Measurements from ENCODE around the gene ANXA1. TPM values are rescaled to one million over a fixed set of nuclear protein-coding genes. Genes with fewer than 3 reads are reported as not detected.
A peak's percentile ranks its signal among the peaks of the same experiment; 100 is the strongest.

ANXA1 gene
- total and polyA plus RNA-seq, 2 experiments from 2014 or later = 4.9 to 5.8 TPM

DNA sequence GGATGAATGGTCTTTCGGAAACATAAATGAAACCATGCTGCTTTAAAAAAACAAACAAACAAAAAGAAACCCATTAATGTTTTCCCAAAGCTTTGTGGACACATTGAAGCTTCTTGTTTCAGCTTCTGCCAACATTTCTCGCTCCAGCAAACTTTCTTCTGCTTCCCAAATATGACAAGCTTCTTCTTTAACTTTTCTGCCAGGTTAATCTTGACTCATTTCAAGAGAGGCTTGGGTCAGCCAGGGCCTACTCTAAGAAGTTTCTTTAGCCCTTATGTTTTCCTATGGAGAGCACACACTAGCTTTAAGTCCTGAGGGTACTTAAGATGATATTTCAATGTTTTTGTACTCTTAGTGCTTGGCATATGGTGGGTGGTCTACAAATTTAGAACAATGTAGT lies 6.1 kb downstream of the ANXA1 start:
- H3K27ac ChIP-seq (ENCODE audit: low read depth) = no peak overlapping the region
- peaks cover 30% of the 10 kb centered on the region for H3K4me1 ChIP-seq (ENCODE audit: insufficient read depth)
- Mint-ChIP-seq H3K4me1 (peaks cover 41% of the 10 kb centered on the region), H3K36me3 (ENCODE audit: low read depth) (no peaks in the 10 kb centered on the region), H3K9me3 (no peaks in the 10 kb centered on the region), H3K4me3 (no peak overlapping the region), H3K27me3 (ENCODE audit: insufficient read depth, low read depth, poor library complexity) (no peaks in the 10 kb centered on the region), H3K27ac (peak overlapping the region; percentile 29; the same call in 1 of the 2 replicates)
- 0 out of 2 replicates have a peak overlapping the region, but pooled peaks have one; percentile 41 for H3K4me2 ChIP-seq
- TF ChIP-seq CREB1 (CRISPR knock-in tag; IDR thresholded peaks at IDR 0.05; ENCODE audit: low read depth) = no peak
- H3K79me2 ChIP-seq (replicated peaks; ENCODE audit: insufficient read depth) = no peaks in the 10 kb centered on the region
- no peaks in the 10 kb centered on the region for H3K9me2 ChIP-seq (ENCODE audit: insufficient read depth)
- no peak overlapping the region for H3K4me3 ChIP-seq
- no peaks in the 10 kb centered on the region for H3K27me3 ChIP-seq (ENCODE audit: insufficient read depth)
- H4K20me1 ChIP-seq (replicated peaks; ENCODE audit: insufficient read depth) = no peaks in the 10 kb centered on the region
- H2AFZ ChIP-seq = no peak overlapping the region; the same call in 1 of the 2 replicates
- ATAC-seq (no peak), DNase-seq (ENCODE audit: low spot score) (no peak)
- H3F3A ChIP-seq (replicated peaks; ENCODE audit: low read depth) = no peaks in the 10 kb centered on the region
- H3K36me3 ChIP-seq (ENCODE audit: insufficient read depth) = no peaks in the 10 kb centered on the region

DNA sequence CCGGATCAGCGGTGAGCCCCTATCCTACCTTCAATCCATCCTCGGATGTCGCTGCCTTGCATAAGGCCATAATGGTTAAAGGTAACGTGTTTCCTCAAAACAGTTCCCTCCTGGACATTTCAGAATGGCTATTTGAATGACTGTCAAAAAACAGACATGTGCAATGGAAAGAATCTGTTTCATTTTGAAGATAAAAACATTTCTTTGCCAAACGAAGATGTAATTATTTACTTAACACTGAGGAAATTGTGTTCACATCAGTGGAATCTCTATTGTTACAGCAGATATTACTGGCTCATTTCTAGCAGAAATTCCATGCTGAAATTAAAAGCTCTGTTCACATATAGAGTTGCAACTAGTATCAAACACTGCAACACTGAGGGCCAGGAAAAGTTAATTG lies 7.1 kb downstream of the ANXA1 start:
- Histone ChIP-seq H3K4me2 (no peak overlapping the region), H3K9me2 (ENCODE audit: insufficient read depth) (no peaks in the 10 kb centered on the region), H3K27ac (ENCODE audit: low read depth) (no peak overlapping the region), H3K36me3 (ENCODE audit: insufficient read depth) (no peaks in the 10 kb centered on the region), H3K79me2 (replicated peaks; ENCODE audit: insufficient read depth) (no peaks in the 10 kb centered on the region), H3K27me3 (ENCODE audit: insufficient read depth) (no peaks in the 10 kb centered on the region), H2AFZ (no peak overlapping the region), H4K20me1 (replicated peaks; ENCODE audit: insufficient read depth) (no peaks in the 10 kb centered on the region), H3F3A (replicated peaks; ENCODE audit: low read depth) (no peaks in the 10 kb centered on the region), H3K4me3 (no peak overlapping the region), H3K4me1 (ENCODE audit: insufficient read depth) (peaks cover 24% of the 10 kb centered on the region)
- Mint-ChIP-seq H3K36me3 (ENCODE audit: low read depth) (no peaks in the 10 kb centered on the region), H3K4me1 (peaks cover 42% of the 10 kb centered on the region), H3K4me3 (no peak overlapping the region), H3K27ac (no peak overlapping the region), H3K9me3 (no peaks in the 10 kb centered on the region), H3K27me3 (ENCODE audit: insufficient read depth, low read depth, poor library complexity) (peaks cover 2% of the 10 kb centered on the region)
- no peak for ATAC-seq
- no peak for DNase-seq (ENCODE audit: low spot score)
- TF ChIP-seq POLR2AphosphoS5 (IDR thresholded peaks at IDR 0.05; ENCODE audit: low read depth) (no peak), STAT1 (IDR thresholded peaks at IDR 0.05; ENCODE audit: unreplicated experiment) (no peak), EZH2 (IDR thresholded peaks at IDR 0.05; ENCODE audit: low read depth, unreplicated experiment) (no peak), JUNB (IDR thresholded peaks at IDR 0.05; ENCODE audit: unreplicated experiment) (no peak), CREB1 (CRISPR knock-in tag; IDR thresholded peaks at IDR 0.05; ENCODE audit: low read depth) (no peak), EZH2phosphoT487 (IDR thresholded peaks at IDR 0.05; ENCODE audit: unreplicated experiment) (no peak), ZNF114 (CRISPR knock-in tag; IDR thresholded peaks at IDR 0.05) (no peak)
- TF ChIP-seq, protein P1, sequence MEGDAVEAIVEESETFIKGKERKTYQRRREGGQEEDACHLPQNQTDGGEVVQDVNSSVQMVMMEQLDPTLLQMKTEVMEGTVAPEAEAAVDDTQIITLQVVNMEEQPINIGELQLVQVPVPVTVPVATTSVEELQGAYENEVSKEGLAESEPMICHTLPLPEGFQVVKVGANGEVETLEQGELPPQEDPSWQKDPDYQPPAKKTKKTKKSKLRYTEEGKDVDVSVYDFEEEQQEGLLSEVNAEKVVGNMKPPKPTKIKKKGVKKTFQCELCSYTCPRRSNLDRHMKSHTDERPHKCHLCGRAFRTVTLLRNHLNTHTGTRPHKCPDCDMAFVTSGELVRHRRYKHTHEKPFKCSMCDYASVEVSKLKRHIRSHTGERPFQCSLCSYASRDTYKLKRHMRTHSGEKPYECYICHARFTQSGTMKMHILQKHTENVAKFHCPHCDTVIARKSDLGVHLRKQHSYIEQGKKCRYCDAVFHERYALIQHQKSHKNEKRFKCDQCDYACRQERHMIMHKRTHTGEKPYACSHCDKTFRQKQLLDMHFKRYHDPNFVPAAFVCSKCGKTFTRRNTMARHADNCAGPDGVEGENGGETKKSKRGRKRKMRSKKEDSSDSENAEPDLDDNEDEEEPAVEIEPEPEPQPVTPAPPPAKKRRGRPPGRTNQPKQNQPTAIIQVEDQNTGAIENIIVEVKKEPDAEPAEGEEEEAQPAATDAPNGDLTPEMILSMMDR (conservative IDR thresholded peaks at IDR 0.05; ENCODE audit: low read depth in 2 of 2) = no peak
- TF ChIP-seq, protein P2, sequence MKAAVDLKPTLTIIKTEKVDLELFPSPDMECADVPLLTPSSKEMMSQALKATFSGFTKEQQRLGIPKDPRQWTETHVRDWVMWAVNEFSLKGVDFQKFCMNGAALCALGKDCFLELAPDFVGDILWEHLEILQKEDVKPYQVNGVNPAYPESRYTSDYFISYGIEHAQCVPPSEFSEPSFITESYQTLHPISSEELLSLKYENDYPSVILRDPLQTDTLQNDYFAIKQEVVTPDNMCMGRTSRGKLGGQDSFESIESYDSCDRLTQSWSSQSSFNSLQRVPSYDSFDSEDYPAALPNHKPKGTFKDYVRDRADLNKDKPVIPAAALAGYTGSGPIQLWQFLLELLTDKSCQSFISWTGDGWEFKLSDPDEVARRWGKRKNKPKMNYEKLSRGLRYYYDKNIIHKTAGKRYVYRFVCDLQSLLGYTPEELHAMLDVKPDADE (IDR thresholded peaks at IDR 0.05) = no peak
- TF ChIP-seq, protein P3, sequence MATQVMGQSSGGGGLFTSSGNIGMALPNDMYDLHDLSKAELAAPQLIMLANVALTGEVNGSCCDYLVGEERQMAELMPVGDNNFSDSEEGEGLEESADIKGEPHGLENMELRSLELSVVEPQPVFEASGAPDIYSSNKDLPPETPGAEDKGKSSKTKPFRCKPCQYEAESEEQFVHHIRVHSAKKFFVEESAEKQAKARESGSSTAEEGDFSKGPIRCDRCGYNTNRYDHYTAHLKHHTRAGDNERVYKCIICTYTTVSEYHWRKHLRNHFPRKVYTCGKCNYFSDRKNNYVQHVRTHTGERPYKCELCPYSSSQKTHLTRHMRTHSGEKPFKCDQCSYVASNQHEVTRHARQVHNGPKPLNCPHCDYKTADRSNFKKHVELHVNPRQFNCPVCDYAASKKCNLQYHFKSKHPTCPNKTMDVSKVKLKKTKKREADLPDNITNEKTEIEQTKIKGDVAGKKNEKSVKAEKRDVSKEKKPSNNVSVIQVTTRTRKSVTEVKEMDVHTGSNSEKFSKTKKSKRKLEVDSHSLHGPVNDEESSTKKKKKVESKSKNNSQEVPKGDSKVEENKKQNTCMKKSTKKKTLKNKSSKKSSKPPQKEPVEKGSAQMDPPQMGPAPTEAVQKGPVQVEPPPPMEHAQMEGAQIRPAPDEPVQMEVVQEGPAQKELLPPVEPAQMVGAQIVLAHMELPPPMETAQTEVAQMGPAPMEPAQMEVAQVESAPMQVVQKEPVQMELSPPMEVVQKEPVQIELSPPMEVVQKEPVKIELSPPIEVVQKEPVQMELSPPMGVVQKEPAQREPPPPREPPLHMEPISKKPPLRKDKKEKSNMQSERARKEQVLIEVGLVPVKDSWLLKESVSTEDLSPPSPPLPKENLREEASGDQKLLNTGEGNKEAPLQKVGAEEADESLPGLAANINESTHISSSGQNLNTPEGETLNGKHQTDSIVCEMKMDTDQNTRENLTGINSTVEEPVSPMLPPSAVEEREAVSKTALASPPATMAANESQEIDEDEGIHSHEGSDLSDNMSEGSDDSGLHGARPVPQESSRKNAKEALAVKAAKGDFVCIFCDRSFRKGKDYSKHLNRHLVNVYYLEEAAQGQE (IDR thresholded peaks at IDR 0.05; ENCODE audit: unreplicated experiment) = no peak
